ENCODE data around the gene INTS7.
"Not testable (repeated sequence)": the region's sequence is repeated elsewhere in the genome, so short reads cannot be mapped to it uniquely, and the experiment has no call there.

INTS7 gene

DNA sequence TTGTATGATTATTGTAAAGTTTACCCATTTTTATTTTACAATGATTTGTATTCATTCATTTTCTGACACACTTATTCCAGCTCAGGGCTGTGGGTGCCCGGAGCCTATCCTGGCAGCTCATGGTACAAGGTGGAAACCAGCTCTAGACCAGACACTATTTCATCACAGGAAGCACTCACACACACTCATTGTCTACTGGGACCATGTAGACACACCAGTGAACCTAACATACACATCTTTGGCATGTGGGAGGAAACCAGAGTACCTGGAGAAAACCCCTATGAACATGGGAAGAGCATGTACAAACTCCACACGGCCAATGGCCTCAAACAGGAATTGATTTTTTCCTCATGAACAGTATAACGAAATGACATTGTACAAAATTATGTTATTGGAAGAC is 2.5 kb upstream of the INTS7 start:
- TF ChIP-seq, protein P1, sequence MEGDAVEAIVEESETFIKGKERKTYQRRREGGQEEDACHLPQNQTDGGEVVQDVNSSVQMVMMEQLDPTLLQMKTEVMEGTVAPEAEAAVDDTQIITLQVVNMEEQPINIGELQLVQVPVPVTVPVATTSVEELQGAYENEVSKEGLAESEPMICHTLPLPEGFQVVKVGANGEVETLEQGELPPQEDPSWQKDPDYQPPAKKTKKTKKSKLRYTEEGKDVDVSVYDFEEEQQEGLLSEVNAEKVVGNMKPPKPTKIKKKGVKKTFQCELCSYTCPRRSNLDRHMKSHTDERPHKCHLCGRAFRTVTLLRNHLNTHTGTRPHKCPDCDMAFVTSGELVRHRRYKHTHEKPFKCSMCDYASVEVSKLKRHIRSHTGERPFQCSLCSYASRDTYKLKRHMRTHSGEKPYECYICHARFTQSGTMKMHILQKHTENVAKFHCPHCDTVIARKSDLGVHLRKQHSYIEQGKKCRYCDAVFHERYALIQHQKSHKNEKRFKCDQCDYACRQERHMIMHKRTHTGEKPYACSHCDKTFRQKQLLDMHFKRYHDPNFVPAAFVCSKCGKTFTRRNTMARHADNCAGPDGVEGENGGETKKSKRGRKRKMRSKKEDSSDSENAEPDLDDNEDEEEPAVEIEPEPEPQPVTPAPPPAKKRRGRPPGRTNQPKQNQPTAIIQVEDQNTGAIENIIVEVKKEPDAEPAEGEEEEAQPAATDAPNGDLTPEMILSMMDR (IDR thresholded peaks at IDR 0.05; ENCODE audit: control insufficient read depth, extremely low read depth, insufficient read depth): no peak
- H3K4me3 ChIP-seq (ENCODE audit: low read depth, low read length): no peak overlapping the region
- DNase-seq (ENCODE audit: low read depth): no peak

GRCh38 chr1:212035835-212036605 is 663 bp upstream of the INTS7 start:
- DNase-seq (ENCODE audit: low read depth): no peak
- TF ChIP-seq, protein P1 (IDR thresholded peaks at IDR 0.05; ENCODE audit: control insufficient read depth, extremely low read depth, insufficient read depth): no peak
- peak overlapping the region; percentile 95 for H3K4me3 ChIP-seq (ENCODE audit: low read depth, low read length)

GRCh38 chr1:212034516-212035122 is 738 bp downstream of the INTS7 start:
- DNase-seq (ENCODE audit: low read depth): no peak

DNA sequence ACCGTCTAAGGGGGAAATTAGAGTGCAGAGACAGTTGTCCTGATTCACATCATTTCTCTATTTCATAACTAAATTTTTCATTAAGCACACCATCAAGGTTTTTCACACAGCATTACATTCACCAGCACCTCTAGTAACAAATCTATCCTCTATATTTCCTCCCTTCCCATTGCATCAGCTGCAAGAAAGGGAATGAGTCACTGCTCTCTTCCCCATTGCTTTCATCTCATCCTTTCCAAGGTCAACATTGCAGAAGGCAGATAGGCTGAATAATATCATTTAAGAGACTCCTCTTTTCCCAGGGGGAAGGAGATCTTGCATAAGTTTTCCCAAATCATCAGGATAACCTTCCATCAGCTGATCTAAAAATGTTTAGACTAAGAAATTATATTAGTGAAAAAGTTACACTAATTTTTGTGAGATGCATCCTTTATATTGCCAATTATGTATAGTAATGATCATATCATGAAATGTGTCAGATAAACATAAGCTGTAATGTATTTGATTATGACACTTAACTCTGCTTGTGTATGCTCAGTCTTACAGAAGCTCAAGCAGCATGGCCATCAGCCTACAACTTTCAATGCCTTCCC is 4.3 kb downstream of the INTS7 start:
- DNase-seq (ENCODE audit: low read depth): no peak

More at GRCh38 chr1:212034516-212035122, 738 bp downstream of the INTS7 start:
- TF ChIP-seq, protein P1 (IDR thresholded peaks at IDR 0.05; ENCODE audit: control insufficient read depth, extremely low read depth, insufficient read depth): no peak
- H3K4me3 ChIP-seq (ENCODE audit: low read depth, low read length): peak overlapping the region; percentile 95

DNA sequence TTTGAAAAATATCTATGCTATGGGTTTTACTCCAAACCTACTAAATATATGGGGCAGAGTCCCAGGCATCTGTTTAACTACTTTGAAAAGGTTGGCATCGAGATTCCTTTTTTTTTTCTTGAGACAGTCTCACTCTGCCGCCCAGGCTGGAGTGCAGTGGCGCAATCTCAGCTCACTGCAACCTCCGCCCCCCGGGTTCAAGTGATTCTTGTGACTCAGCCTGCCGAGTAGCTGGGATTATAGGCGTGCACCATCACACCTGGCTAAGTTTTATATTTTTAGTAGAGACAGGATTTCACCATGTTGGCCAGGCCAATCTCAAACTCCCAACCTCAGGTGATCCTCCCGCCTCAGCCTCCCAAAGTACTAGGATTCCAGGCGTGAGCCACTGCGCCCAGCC is 7.6 kb downstream of the INTS7 start:
- DNase-seq (ENCODE audit: low read depth): not testable (repeated sequence)

More for the DNA sequence above, 4.3 kb downstream of the INTS7 start:
- TF ChIP-seq, protein P1 (IDR thresholded peaks at IDR 0.05; ENCODE audit: control insufficient read depth, extremely low read depth, insufficient read depth): no peak
- no peak overlapping the region for H3K4me3 ChIP-seq (ENCODE audit: low read depth, low read length)

GRCh38 chr1:212024469-212025149 is 10.7 kb downstream of the INTS7 start:
- no peak for DNase-seq (ENCODE audit: low read depth)
- TF ChIP-seq, protein P1 (IDR thresholded peaks at IDR 0.05; ENCODE audit: control insufficient read depth, extremely low read depth, insufficient read depth): no peak
- H3K4me3 ChIP-seq (ENCODE audit: low read depth, low read length): no peak overlapping the region

More for the DNA sequence above, 7.6 kb downstream of the INTS7 start:
- not testable (repeated sequence) for H3K4me3 ChIP-seq (ENCODE audit: low read depth, low read length)

GRCh38 chr1:212022908-212023307 is 12.4 kb downstream of the INTS7 start:
- H3K4me3 ChIP-seq (ENCODE audit: low read depth, low read length); DNase-seq (ENCODE audit: low read depth): not testable (repeated sequence)
